Glutamatergic neuron (in vitro differentiated cells): Measurements from ENCODE around the gene SPINK13. TPM values are rescaled to one million over a fixed set of nuclear protein-coding genes. Genes with fewer than 3 reads are reported as not detected.
"Not testable (repeated sequence)": the region's sequence is repeated elsewhere in the genome, so short reads cannot be mapped to it uniquely, and the experiment has no call there.

Source experiments
- DNase-seq: peaks from one replicate; pipeline ENCODE4 v3.0.0; 2022
- H3K27ac Mint-ChIP-seq: one replicate; pipeline ENCODE4 v1.8.0; 2020; ENCODE audit warnings: mild to moderate bottlenecking, mixed read lengths, inconsistent platforms; ENCODE audit not compliant: unreplicated experiment
- H3K27me3 Mint-ChIP-seq: one replicate; pipeline ENCODE4 v1.8.0; 2020; ENCODE audit warnings: mild to moderate bottlenecking, moderate library complexity, mixed read lengths, inconsistent platforms; ENCODE audit not compliant: unreplicated experiment
- H3K36me3 Mint-ChIP-seq: one replicate; pipeline ENCODE4 v1.8.0; 2020; ENCODE audit warnings: mild to moderate bottlenecking, mixed read lengths, inconsistent platforms; ENCODE audit not compliant: unreplicated experiment
- H3K4me1 Mint-ChIP-seq: one replicate; pipeline ENCODE4 v1.8.0; 2020; ENCODE audit warnings: mild to moderate bottlenecking, low read depth, mixed read lengths, inconsistent platforms; ENCODE audit not compliant: unreplicated experiment
- H3K4me3 Mint-ChIP-seq: one replicate; pipeline ENCODE4 v1.8.0; 2020; ENCODE audit warnings: mild to moderate bottlenecking, mixed read lengths, inconsistent platforms; ENCODE audit not compliant: unreplicated experiment
- H3K9me3 Mint-ChIP-seq: one replicate; pipeline ENCODE4 v1.8.0; 2020; ENCODE audit warnings: mild to moderate bottlenecking, moderate library complexity, mixed read lengths, inconsistent platforms; ENCODE audit not compliant: unreplicated experiment
- CTCF ChIP-seq: fragments of 200-600 bp; sonication (generic); IDR thresholded peaks from one replicate; pipeline ENCODE4 v1.5.0; 2021; ENCODE audit not compliant: partially characterized antibody, unreplicated experiment
- total RNA-seq: library from RNA; stranded (reverse); fragmentation: NEBNext Ultra II Directional; extraction: Animal tissue kit (Norgen Biotek cat#: 25700); gene quantifications from one replicate; pipeline ENCODE4 v1.2.1, GENCODE V29; 2021; ENCODE audit not compliant: unreplicated experiment

The SPINK13 gene
- total RNA-seq, 1 donor from 2014 or later: not detected

GRCh38 chr5:148311484-148311883 lies 42.9 kb downstream of the SPINK13 start:
- Mint-ChIP-seq H3K4me1 (no peaks in the 10 kb centered on the region), H3K4me3 (no peak overlapping the region), H3K27ac (no peak overlapping the region), H3K36me3 (peaks cover 8% of the 10 kb centered on the region), H3K27me3 (no peaks in the 10 kb centered on the region), H3K9me3 (no peaks in the 10 kb centered on the region)
- DNase-seq: no peak
- no peak for TF ChIP-seq CTCF

GRCh38 chr5:148312153-148312552 lies 43.6 kb downstream of the SPINK13 start, which contains the start of gene SPINK7:
Gene SPINK7, plus strand, starts transcription at chr5:148312423. Its CDS starts 61 bp downstream, at chr5:148312484.
- no peak for TF ChIP-seq CTCF
- Mint-ChIP-seq H3K4me3 (no peak within 1 kb of the TSS), H3K27ac (no peak within 1 kb of the TSS), H3K4me1 (no peaks in the 10 kb centered on the region), H3K9me3 (no peaks in the 10 kb centered on the region), H3K36me3 (peaks cover 8% of the 10 kb centered on the region), H3K27me3 (no peaks in the 10 kb centered on the region)
- no peak for DNase-seq

GRCh38 chr5:148314187-148314586 lies 45.6 kb downstream of the SPINK13 start:
- no peaks in the 10 kb centered on the region for H3K9me3 Mint-ChIP-seq
- TF ChIP-seq CTCF: no peak
- no peak for DNase-seq
- H3K27ac Mint-ChIP-seq: no peak overlapping the region
- peaks cover 2% of the 10 kb centered on the region for H3K27me3 Mint-ChIP-seq
- peaks cover 5% of the 10 kb centered on the region for H3K36me3 Mint-ChIP-seq
- H3K4me1 Mint-ChIP-seq: no peaks in the 10 kb centered on the region
- no peak overlapping the region for H3K4me3 Mint-ChIP-seq

GRCh38 chr5:148314731-148315130 lies 46.1 kb downstream of the SPINK13 start:
- Mint-ChIP-seq H3K4me1 (peaks cover 1% of the 10 kb centered on the region), H3K27me3 (peaks cover 3% of the 10 kb centered on the region), H3K4me3 (no peak overlapping the region), H3K36me3 (peaks cover under 1% of the 10 kb centered on the region), H3K27ac (no peak overlapping the region), H3K9me3 (peaks cover 2% of the 10 kb centered on the region)
- no peak for TF ChIP-seq CTCF
- DNase-seq: no peak

- H3K9me3 Mint-ChIP-seq, H3K36me3 Mint-ChIP-seq, H3K4me1 Mint-ChIP-seq, H3K27me3 Mint-ChIP-seq: not testable (repeated sequence)
- H3K4me3 Mint-ChIP-seq: peak overlapping the region; percentile 89
- H3K27ac Mint-ChIP-seq: peak overlapping the region; percentile 99
- DNase-seq: peak; percentile 36
Observed at GRCh38 chr5:148320011-148320963, 51.7 kb downstream of the SPINK13 start.
